Calu3 (cell line): ENCODE data around the gene ARX. TPM values are rescaled to one million over a fixed set of nuclear protein-coding genes. Genes with fewer than 3 reads are reported as not detected.
A peak's percentile ranks its signal among the peaks of the same experiment; 100 is the strongest.

Experiments used
- BruUV-seq: library from RNA; stranded (reverse); fragments of 400-500 nt; replicated peaks from 2 replicates; lab custom pipeline; 2021; lab: Mats Ljungman, UMichigan
- CTCF ChIA-PET: fragments of 300-600 bp; sonication (Branson Sonifier 250); formaldehyde crosslinking; loops from one replicate; lab custom pipeline; 2022; ENCODE audit warnings: antibody characterized with exemption; lab: Charles Lee
- DNase-seq: peaks from one replicate; pipeline ENCODE4 v3.0.0; 2022
- H3K27ac Mint-ChIP-seq: one replicate; pipeline ENCODE4 v1.8.0; 2022; ENCODE audit warnings: mixed read lengths; ENCODE audit not compliant: unreplicated experiment
- H3K27me3 Mint-ChIP-seq: one replicate; pipeline ENCODE4 v1.8.0; 2022; ENCODE audit warnings: mixed read lengths; ENCODE audit not compliant: unreplicated experiment
- H3K36me3 Mint-ChIP-seq: one replicate; pipeline ENCODE4 v1.8.0; 2022; ENCODE audit warnings: mild to moderate bottlenecking, moderate library complexity, mixed read lengths; ENCODE audit not compliant: insufficient read depth, unreplicated experiment
- H3K4me1 Mint-ChIP-seq: one replicate; pipeline ENCODE4 v1.8.0; 2022; ENCODE audit warnings: mild to moderate bottlenecking, low read depth, mixed read lengths; ENCODE audit not compliant: unreplicated experiment
- H3K4me3 Mint-ChIP-seq: one replicate; pipeline ENCODE4 v1.8.0; 2022; ENCODE audit warnings: mild to moderate bottlenecking, low read depth, moderate library complexity, mixed read lengths; ENCODE audit not compliant: unreplicated experiment
- H3K9me3 Mint-ChIP-seq: one replicate; pipeline ENCODE4 v1.8.0; 2022; ENCODE audit warnings: low read depth, mixed read lengths; ENCODE audit not compliant: unreplicated experiment
- intact Hi-C: fragments of 100-400 bp; cut with micrococcal nuclease; formaldehyde crosslinking; loops from one replicate; pipeline ENCODE4 v1.10.0; 2022; ENCODE audit not compliant: unreplicated experiment
- total RNA-seq: library from RNA; stranded (reverse); gene quantifications from 2 replicates; pipeline ENCODE4 v1.2.3, GENCODE V29; 2022
- TF ChIP-seq, protein P1 (sequence below): fragments of 200-600 bp; IDR thresholded peaks from one replicate; pipeline ENCODE4 v1.8.0; 2022; ENCODE audit warnings: antibody characterized with exemption; ENCODE audit not compliant: unreplicated experiment

ARX gene
- total RNA-seq, 1 experiment from 2014 or later = not detected

DNA sequence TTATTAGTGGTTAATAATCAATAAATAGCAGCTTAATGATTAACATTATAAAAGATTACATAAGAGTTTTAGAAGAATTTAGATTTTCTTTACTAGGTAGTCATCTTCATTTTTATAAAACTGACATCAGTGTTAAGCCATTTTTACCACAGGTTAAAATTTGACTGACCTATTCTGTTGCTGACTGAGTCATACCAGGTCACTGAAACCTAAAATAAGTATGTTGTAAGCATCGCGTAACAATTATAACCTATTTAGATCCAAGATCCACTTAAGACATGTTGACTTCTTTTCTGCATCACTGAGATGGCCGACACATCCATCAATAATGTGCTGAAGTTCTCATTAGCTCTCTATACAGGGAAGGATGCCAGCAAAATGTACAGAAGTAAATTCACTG, 36.7 kb downstream of the ARX start:
- TF ChIP-seq, protein P1, sequence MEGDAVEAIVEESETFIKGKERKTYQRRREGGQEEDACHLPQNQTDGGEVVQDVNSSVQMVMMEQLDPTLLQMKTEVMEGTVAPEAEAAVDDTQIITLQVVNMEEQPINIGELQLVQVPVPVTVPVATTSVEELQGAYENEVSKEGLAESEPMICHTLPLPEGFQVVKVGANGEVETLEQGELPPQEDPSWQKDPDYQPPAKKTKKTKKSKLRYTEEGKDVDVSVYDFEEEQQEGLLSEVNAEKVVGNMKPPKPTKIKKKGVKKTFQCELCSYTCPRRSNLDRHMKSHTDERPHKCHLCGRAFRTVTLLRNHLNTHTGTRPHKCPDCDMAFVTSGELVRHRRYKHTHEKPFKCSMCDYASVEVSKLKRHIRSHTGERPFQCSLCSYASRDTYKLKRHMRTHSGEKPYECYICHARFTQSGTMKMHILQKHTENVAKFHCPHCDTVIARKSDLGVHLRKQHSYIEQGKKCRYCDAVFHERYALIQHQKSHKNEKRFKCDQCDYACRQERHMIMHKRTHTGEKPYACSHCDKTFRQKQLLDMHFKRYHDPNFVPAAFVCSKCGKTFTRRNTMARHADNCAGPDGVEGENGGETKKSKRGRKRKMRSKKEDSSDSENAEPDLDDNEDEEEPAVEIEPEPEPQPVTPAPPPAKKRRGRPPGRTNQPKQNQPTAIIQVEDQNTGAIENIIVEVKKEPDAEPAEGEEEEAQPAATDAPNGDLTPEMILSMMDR = no peak
- no peaks in the 10 kb centered on the region for H3K9me3 Mint-ChIP-seq
- H3K27me3 Mint-ChIP-seq = no peaks in the 10 kb centered on the region
- CTCF ChIA-PET = no interaction called here
- no peak overlapping the region for H3K4me3 Mint-ChIP-seq
- intact Hi-C loops = no loop called here
- H3K36me3 Mint-ChIP-seq = no peaks in the 10 kb centered on the region
- no TSS peak for BruUV-seq
- no peaks in the 10 kb centered on the region for H3K4me1 Mint-ChIP-seq
- DNase-seq = no peak
- no peak overlapping the region for H3K27ac Mint-ChIP-seq

GRCh38 chrX:24969812-24970211, 46.0 kb downstream of the ARX start:
- no TSS peak for BruUV-seq
- H3K9me3 Mint-ChIP-seq = no peaks in the 10 kb centered on the region
- intact Hi-C loops = no loop called here
- H3K4me3 Mint-ChIP-seq = no peak overlapping the region
- H3K4me1 Mint-ChIP-seq = no peaks in the 10 kb centered on the region
- DNase-seq = no peak
- CTCF ChIA-PET = no interaction called here
- TF ChIP-seq, protein P1 = no peak
- H3K36me3 Mint-ChIP-seq = no peaks in the 10 kb centered on the region
- H3K27ac Mint-ChIP-seq = no peak overlapping the region
- H3K27me3 Mint-ChIP-seq = no peaks in the 10 kb centered on the region

DNA sequence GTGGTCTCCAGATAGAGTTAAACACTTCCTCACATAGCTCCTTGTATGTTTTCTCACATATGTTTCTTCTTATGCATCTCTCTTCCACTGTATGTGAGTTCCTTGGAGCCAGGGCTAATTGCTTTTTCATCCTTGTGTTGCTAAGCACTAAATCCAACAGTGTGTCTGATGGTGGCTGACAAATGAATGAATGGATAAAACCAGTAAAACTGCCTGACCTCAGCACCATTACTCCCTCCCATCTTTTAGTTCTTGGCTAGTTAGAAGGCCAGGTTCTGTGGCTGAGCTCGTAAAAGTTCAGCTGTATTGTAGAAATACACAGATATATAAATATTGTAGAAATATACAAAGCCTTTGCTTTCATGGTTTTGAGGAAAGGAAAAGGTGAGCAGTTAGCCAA, 50.4 kb downstream of the ARX start:
- H3K4me3 Mint-ChIP-seq = no peak overlapping the region
- no TSS peak for BruUV-seq
- TF ChIP-seq, protein P1 = no peak
- no peak for DNase-seq
- H3K27ac Mint-ChIP-seq = no peak overlapping the region
- CTCF ChIA-PET = no interaction called here
- H3K4me1 Mint-ChIP-seq = peaks cover 7% of the 10 kb centered on the region
- intact Hi-C loops = no loop called here
- H3K36me3 Mint-ChIP-seq = no peaks in the 10 kb centered on the region
- no peaks in the 10 kb centered on the region for H3K27me3 Mint-ChIP-seq
- no peaks in the 10 kb centered on the region for H3K9me3 Mint-ChIP-seq

GRCh38 chrX:24963823-24964222, 51.9 kb downstream of the ARX start:
- peak; percentile 12 for DNase-seq
- H3K9me3 Mint-ChIP-seq = no peaks in the 10 kb centered on the region
- intact Hi-C loops = no loop called here
- H3K27me3 Mint-ChIP-seq = no peaks in the 10 kb centered on the region
- no peaks in the 10 kb centered on the region for H3K36me3 Mint-ChIP-seq
- TF ChIP-seq, protein P1 = no peak
- no peak overlapping the region for H3K4me3 Mint-ChIP-seq
- BruUV-seq = no TSS peak
- peaks cover 16% of the 10 kb centered on the region for H3K4me1 Mint-ChIP-seq
- H3K27ac Mint-ChIP-seq = no peak overlapping the region
- CTCF ChIA-PET = no interaction called here

DNA sequence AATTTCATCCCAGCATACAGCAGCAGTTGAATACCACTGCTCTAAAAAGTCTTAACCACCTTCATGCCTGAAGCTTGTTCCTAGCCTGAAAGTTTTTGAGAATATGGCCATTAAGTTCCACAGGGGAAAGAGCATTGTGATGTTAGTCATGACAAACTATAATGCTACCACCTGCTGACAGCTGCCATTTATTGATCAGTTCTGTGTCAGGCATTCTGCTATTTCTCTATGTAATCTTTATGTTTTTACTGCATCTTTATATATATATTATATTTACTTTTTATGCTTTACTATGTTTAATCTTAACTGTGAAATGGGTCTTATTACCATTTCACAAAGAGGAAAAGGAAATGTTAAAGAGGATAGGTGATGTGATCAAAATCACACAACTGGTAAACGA, 54.0 kb downstream of the ARX start:
- no peak overlapping the region for H3K27ac Mint-ChIP-seq
- no peaks in the 10 kb centered on the region for H3K27me3 Mint-ChIP-seq
- H3K9me3 Mint-ChIP-seq = no peaks in the 10 kb centered on the region
- no peaks in the 10 kb centered on the region for H3K36me3 Mint-ChIP-seq
- H3K4me1 Mint-ChIP-seq = peaks cover 34% of the 10 kb centered on the region
- H3K4me3 Mint-ChIP-seq = no peak overlapping the region
- DNase-seq = no peak
- no TSS peak for BruUV-seq
- intact Hi-C loops = no loop called here
- TF ChIP-seq, protein P1 = no peak
- CTCF ChIA-PET = no interaction called here
